C4-2B (cell line): ENCODE results near the gene MAGEF1.

ENCODE experiments used
- ZFX ChIP-seq: fragments of 450-650 bp; IDR thresholded peaks from 2 replicates; pipeline ENCODE4 v1.6.1; 2017
- TF ChIP-seq, protein P1 (sequence below): fragments of 450-650 bp; conservative IDR thresholded peaks from 2 replicates; pipeline ENCODE4 v1.5.1; 2017; ENCODE audit warnings: mild to moderate bottlenecking

GRCh38 chr3:184676927-184677326 lies 34.9 kb downstream of the MAGEF1 start:
- TF ChIP-seq, protein P1, sequence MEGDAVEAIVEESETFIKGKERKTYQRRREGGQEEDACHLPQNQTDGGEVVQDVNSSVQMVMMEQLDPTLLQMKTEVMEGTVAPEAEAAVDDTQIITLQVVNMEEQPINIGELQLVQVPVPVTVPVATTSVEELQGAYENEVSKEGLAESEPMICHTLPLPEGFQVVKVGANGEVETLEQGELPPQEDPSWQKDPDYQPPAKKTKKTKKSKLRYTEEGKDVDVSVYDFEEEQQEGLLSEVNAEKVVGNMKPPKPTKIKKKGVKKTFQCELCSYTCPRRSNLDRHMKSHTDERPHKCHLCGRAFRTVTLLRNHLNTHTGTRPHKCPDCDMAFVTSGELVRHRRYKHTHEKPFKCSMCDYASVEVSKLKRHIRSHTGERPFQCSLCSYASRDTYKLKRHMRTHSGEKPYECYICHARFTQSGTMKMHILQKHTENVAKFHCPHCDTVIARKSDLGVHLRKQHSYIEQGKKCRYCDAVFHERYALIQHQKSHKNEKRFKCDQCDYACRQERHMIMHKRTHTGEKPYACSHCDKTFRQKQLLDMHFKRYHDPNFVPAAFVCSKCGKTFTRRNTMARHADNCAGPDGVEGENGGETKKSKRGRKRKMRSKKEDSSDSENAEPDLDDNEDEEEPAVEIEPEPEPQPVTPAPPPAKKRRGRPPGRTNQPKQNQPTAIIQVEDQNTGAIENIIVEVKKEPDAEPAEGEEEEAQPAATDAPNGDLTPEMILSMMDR: no peak
- TF ChIP-seq ZFX: no peak
